GM20431 (cell line): ENCODE data around the gene PPP2R2B.

Source experiments
- in situ Hi-C: fragments of 300-500 bp; cut with MseI, MboI; formaldehyde crosslinking; loops from one replicate; pipeline ENCODE4 v1.15.0; 2020; ENCODE audit warnings: low sequenced_read_pairs; ENCODE audit not compliant: unreplicated experiment

PPP2R2B gene

GRCh38 chr5:146889169-146889568, 10.6 kb upstream of the PPP2R2B start:
- in situ Hi-C loops, result no loop called here

GRCh38 chr5:146888351-146888978, 9.9 kb upstream of the PPP2R2B start:
- in situ Hi-C loops, result no loop called here

GRCh38 chr5:146884066-146884626, 5.6 kb upstream of the PPP2R2B start:
- in situ Hi-C loops, result no loop called here

GRCh38 chr5:146883511-146883910, 5.0 kb upstream of the PPP2R2B start:
- in situ Hi-C loops, result no loop called here

GRCh38 chr5:146880966-146881365, 2.4 kb upstream of the PPP2R2B start:
- in situ Hi-C loops, result no loop called here

GRCh38 chr5:146877783-146878475, 628 bp downstream of the PPP2R2B start:
- in situ Hi-C loops, result no loop called here

DNA sequence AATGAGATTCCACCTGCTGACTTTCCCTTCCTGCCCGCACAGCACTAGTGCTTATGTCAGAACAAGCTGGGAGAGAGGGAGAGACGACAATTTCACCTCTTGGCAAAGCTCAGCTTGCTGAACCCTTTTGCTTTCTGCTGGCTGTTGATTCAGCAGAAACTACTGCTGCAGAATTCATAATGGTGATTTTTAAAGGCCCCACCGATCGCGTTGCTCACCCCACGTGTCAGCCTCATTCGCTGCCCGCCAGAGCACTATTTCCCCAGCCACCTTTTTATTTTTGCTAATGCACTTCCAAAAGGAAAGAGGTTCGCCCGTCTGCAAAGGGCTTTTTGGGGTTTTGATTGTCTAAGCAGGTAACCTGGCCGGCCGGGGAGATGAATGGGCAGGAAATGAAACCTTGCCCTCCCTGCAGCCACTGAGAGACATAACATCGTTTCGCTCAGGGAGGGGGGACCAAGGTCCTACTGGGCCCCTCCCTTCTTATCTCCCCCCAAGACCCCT, 1.3 kb downstream of the PPP2R2B start:
- in situ Hi-C loops, result no loop called here

DNA sequence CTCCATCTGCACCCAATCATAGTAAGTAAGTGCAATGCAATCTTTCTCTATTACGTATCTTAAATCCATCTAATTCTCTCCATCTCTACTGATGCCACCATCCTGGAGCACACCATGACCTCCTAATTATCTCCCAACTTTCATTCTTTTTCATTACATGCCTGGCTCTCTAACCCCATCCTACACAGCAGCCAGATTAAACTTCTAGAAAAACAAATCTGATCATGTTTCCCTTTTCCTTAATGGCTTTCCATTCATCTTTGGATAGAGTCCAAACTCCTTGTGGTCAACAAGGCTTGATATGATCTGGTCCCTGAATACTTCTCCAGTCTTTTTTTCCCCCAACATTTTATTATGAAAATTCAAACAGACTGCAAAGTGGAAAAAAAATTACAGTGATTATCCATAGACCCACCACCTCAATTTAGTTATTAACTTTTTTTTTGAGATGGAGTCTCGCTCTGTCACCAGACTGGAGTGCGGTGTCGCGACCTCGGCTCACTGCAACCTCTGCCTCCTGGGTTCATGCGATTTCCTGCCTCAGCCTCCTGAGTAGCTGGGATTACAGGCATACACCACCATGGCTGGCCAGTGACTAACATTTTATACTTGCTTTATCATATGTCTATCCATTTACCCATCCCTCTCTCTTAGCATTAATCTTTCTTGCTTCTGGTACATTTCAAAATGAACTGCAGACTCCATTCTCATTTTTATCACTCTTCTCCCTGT, 5.2 kb downstream of the PPP2R2B start:
- in situ Hi-C loops, result no loop called here

GRCh38 chr5:146872188-146872587, 6.4 kb downstream of the PPP2R2B start:
- in situ Hi-C loops, result no loop called here

DNA sequence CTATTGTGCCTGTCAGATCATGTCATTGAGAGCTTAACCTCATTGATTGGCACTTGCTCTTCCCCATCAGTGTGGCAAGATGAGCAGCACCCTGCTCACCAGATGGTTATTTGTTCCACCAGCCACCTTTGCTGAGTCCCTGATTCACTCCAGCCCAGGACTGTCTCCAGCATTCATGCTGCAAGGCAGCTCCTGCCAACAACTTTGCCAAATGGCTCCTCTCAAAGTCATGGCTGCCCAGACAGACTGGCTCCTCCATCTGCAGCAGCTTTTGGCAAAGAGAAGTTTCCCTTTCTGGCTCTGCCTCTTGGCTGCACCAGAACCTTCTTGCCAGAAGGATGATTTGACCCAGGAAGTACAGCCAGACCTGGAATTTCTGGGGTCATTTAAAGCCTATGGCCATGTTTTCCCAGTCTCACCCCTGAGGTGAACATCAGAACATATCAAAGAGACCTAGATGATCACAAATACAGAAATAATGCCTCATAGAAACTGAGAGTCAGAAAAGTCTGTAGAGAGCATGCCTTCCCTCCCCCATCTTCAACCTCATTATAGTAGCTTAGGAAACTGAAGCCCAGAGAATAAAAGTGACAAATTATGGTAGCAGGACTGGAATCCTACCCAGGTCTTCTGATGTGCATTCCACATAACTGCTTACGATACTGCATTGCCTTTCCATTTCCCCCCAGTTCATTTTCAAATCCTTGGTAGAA, 10.4 kb downstream of the PPP2R2B start:
- in situ Hi-C loops, result no loop called here

DNA sequence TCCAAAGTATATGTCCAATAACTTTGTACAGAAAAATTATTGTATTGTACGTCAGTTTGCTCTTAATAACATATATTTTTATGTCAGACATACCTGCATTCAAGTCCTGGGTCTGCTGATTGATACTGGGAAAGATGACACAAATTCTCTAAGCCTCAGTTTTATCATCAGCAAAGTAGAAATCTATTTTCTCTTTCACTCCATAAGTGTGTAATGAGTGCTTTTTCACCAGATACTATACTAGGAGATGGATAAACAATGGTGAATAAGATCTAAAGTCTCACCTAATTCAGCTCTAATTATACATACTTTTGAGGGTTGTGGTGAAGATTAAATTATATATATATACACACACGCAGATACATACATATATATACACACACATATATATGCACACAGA, 12.3 kb downstream of the PPP2R2B start:
- in situ Hi-C loops, result no loop called here

DNA sequence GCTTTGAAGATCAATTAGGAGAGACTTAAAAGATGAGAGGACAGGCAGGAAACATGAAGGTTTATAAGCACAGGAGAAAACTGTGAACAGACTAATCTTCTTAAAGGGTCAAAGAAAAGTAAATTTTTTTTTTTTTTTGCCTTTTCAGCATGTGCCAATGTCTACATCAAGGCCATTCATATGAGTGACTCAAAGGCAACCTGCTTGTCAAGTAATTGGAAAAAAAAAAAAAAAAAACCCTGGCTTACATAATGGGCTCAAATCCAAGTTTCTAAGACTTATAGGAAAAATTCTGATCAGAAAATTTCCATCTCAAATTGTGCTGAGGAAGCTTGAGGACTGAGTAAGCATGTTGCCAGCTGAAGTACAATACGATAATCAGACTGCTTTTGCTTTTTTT, 15.9 kb downstream of the PPP2R2B start:
- in situ Hi-C loops, result no loop called here

- in situ Hi-C loops, result no loop called here
Observed at GRCh38 chr5:146860213-146860893, 18.2 kb downstream of the PPP2R2B start.

GRCh38 chr5:146852089-146852488, 26.5 kb downstream of the PPP2R2B start:
- in situ Hi-C loops, result no loop called here

DNA sequence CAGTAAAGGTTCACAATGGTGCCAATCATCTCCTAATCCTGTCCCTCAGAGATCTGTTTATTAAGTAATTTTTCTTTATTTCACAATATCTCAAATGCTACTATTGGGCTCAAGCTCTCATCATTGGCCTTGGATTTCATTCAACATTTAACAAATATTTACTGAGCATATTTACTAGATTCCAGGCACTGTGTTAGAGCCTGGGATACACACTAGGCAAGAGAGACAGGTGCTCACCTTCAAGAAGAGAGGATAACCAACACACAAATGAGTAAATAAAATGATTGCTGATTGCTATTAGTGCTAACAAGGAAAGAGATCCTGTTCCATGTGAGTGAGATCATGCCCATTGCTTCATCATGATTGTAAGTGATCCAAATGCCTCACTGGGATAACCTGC, 27.4 kb downstream of the PPP2R2B start:
- in situ Hi-C loops, result no loop called here

DNA sequence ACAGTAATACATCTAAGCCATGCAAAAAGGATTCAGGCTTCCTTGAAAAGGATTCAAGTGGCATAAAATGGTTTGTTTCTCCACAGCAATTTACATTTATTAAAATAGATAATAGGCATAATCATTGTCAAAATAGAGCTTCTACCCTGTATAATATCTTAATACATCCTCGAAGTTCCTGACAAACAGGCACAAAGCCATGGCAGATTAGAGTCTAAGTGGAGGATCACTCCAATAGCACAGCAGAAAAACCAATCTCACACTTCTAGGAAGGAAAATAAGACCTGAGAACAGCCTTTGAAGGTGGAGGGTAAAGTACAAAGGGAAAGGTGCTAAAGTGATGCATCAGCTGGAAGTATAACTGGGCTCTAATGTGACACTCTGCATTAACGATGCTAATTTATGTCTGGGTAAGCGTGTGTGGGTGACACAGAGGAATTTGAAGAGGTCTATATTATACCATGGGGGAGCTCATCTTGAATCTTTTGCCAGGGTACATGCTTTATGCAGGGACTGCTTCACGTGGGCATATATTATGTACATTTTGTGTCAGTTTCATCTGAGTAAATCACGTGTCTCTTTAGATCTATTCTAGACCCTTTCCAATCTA, 28.8 kb downstream of the PPP2R2B start:
- in situ Hi-C loops, result no loop called here

- in situ Hi-C loops, result no loop called here
Observed at GRCh38 chr5:146848133-146848532, 30.4 kb downstream of the PPP2R2B start.

- in situ Hi-C loops, result no loop called here
Observed at GRCh38 chr5:146840016-146840415, 38.5 kb downstream of the PPP2R2B start.

DNA sequence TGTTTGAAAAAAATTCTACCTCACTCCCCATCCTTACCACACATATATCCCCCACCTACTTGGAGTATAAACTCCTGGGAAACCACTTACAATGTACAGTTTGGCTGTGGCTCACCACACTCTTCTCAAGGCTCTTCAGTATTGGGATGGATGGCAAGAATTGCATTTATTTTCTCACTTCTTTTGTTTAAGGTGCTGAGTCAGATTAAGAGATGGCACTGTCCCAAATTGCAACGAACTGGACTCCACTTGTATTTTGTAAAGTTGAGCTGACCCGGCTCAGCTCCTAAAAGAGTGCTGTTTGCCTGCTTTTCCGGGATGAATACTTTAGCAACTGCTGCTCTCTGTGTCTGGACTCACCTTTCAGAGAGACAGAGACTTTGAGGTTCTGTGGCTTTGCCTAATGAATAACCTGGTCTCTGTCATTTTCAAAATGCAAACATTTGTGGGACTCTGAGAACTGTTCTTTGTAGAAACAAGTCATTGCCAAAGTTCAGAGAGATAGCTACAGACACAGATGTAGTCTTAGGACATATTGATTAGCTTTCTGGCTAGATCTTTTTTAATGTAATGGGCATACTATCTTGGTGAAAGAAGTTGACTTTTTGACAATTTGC, 42.2 kb downstream of the PPP2R2B start:
- in situ Hi-C loops, result no loop called here
